GM21360 (cell line): ENCODE data around the gene CXCL5.

Experiments
- ATAC-seq: cut with Tn5 transposase; IDR thresholded peaks from one replicate; pipeline ENCODE4 v1.9.1; 2021; ENCODE audit warnings: mild to moderate bottlenecking, moderate library complexity; ENCODE audit not compliant: unreplicated experiment

CXCL5 gene

DNA sequence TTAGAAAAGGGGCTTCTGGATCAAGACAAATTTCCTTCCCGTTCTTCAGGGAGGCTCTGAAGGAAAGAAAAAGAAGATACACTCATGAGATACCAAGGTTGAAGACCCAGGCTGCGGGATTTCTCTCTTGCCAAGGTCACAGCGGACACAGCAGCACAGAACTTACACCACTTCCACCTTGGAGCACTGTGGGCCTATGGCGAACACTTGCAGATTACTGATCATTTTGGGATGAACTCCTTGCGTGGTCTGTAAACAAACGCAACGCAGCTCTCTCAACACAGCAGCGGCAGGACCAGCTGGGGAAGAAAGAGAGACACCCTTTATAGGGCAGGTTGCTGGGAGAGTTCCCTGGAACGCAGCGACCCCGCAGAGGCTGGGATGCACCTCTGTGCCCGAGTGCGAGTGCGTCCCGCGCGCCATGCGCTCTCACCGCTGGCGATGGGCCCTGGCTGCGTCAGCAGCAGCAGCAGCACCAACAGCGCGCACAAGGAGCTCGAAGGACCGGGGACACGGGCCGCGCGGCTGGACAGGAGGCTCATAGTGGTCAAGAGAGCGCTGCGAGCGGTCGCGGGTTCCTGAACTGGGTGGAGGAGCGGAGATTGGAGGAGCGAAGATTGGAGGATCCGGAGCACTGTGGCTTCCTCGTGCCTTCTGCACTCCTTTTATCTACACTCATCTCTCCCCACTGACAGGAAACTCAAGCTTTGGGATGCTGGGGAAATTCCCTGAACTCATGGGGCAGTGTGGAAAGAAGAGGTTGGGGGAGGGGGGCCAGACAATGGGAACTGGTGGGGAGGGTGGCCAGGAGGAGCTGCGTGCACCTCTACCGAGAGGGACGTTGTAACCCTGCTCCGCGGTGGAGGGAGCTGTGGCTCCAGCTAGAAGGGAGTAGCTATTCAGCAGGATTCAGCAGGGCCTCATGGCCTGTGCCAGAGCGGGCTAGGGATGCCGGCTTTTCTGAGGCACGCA is at the start of gene CXCL5:
Gene CXCL5 (minus strand): TSS at position 638 of the 972 bp plus-strand sequence. CDS start 96 bp downstream, at position 542.
- ATAC-seq = no peak

DNA sequence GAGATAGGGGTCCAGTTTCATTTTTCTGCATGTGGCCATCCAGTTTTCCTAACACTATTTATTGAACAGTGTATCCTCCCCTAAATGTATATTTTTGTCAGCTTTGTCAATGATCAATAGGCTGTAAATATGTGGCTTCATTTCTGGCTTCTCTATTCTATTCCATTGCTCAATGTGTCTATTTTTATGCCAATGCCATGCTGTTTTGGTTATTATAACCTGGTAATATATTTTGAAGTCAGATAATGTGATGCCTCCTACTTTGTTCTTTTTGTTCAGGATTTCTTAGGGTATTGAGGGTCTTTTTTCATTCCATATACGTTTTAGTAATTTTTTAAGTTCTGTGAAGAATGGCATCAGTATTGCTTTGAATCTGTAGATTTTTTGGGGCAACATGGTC is 48.7 kb upstream of the CXCL5 start:
- no peak for ATAC-seq

DNA sequence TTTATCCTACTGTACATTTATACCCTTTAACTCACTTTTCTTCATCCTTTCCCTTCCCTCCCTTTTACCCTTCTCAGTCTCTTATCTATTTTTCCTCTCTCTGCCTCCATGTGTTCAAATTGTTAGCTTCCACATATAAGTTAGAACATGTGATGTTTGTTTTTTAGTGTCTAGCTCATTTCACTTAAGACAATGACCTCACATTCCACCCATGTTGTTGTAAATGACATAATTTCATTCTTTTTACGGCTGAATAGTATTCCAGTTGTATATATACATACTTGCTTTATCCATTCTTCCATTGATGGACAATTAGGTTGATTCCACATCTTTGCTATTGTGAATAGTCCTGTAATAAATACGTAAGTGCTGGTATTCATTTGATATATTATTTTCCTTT is 47.3 kb upstream of the CXCL5 start:
- no peak for ATAC-seq

DNA sequence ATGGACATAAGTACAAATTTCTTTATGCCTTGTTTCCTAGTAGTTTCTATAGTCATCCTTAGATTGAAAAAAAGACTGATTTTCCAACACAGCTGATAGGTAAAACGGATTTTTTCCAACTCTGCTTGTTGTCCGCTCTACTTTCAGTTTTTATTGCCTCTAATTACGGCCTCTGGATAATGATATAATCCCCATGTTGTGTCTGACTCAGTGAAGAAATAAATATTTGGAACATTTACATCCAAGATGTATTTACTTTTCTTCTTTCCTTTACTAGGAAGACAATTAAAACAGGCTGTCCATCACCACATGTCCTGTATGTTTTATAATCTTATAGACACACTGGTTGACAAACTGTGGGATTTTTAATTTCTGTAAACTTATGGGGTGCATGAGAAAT is 46.8 kb upstream of the CXCL5 start:
- no peak for ATAC-seq

DNA sequence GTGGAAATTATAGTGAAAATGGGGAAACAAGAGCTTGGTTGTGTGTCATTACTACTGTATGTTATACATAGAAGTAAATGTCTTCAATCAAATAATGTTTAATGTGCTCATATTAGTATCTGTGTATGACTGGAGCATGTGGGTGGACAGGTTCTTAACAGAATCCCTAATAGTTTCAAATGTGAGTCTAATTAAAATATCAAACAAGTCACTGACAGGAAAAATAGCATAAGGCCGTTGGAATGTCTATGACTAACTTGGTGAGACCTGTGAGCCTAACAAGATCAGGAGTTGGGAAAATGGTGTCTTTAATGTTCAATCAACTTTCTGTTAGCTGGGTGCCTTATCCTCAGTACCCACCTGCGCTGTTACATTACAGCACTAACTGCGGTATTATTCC is 46.2 kb upstream of the CXCL5 start:
- no peak for ATAC-seq

DNA sequence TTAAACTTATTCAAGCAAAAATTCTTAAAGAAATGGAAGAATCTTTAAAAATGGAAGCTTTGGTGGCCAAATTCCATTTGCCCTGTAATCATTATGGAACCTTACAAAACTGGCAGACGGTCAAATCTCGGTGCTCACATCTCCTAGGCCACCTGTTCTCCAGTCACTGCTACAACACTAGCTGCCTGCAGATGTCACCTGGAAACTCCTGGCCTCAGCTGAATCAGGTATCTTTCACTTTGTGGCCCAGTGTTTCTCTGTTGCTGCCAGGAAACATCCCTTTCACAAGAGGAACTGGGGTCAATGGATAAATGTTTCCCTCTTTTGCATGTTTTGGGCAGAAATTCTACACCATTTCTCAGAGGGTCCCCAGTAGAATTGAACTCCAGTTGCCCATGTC is 44.2 kb upstream of the CXCL5 start:
- no peak for ATAC-seq

DNA sequence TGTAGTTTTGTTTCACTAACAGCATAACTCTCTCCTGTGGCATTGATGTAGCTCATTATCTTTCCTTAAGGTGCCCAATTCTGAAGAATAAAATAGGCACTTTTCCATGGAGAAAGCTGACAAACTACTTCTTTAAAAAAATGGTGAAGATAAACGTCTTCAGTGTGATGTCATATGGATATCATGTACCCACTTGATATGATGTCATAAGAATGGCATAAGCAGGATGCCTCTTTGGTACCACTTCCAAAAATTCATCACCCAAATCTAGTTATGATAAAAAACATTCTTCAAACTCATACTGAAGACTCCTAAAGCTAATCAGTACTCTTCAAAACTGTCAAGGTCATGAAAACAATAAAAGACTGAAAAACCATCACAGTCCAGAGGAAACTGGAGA is 42.9 kb upstream of the CXCL5 start:
- no peak for ATAC-seq

DNA sequence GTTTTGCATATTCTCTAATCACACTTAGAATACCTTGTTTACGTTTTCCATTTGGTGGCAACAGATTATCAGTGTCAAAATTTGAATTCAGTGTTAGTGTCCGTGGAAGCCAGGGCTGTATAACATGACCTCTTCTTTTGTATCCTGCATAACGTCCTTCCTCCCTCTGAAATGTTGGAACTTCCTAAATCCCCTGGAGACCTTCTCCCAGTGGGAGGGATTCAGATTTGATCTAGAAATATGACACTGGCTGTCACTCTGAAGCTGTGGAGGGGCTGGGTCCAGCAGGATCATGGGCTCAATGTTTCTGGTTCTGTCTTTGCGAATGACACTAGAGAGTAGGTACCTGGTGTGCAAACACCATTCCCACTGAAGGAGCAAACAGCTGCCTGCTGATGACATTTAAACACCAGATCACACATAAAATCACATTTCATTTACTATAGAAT is 40.9 kb upstream of the CXCL5 start:
- ATAC-seq = no peak

DNA sequence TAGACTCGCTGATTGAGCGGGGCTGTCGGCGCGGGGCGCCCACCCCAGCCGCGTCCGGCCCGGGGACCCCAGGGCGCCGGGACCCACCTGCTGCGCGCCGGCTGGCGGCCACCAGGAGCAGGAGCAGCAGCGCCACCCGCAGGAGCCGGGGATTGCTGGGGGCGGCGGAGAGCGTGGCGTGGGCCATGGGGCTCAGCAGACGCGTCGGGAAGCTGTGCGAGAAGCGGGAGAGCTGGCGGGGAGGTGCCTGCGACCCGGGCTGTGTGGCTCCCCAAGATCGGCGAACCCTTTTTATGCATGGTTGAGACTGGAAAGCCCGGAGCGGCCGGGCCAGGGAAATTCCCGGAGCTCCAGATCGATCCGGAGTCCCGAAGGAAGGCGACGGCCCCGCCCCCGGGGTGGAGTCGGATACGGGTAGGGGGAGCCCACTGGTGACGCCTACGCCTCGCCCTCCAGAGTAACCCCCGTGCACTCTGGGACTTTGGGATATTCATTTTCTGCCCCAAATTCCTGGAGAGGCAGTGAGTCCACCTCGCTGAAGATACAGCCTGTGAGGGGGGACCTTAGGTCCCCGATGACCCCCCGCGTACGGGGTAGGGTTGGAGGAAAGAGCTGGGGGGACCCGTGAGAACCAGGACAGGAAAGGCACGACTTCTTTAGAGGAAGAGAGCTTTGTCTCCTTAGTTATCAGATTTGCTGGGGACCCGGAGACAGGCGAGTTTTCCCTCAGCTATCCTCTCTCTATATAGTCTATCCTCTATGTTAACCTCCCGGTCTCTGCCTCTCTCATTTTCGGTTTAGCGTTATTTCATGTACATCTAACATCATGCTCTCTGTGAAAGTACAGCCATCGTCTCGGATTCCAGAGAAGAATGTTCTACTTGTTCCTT is 40.2 kb upstream of the CXCL5 start, which contains the start of gene CXCL3:
Gene CXCL3 (minus strand): TSS at position 265 of the 890 bp plus-strand sequence. CDS start 78 bp downstream, at position 187.
- ATAC-seq = peak; percentile 53

DNA sequence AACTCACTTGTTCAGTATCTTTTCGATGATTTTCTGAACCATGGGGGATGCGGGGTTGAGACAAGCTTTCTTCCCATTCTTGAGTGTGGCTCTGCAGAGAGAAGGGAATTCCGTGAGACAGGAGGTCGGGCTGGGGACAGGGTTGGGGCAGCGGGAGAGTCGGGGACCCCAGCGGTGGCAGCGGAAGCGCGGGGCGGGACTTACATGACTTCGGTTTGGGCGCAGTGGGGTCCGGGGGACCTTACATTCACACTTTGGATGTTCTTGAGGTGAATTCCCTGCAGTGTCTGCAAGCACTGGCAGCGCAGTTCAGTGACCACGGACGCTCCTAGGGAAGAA is 39.6 kb upstream of the CXCL5 start:
- peak; percentile 8 for ATAC-seq

DNA sequence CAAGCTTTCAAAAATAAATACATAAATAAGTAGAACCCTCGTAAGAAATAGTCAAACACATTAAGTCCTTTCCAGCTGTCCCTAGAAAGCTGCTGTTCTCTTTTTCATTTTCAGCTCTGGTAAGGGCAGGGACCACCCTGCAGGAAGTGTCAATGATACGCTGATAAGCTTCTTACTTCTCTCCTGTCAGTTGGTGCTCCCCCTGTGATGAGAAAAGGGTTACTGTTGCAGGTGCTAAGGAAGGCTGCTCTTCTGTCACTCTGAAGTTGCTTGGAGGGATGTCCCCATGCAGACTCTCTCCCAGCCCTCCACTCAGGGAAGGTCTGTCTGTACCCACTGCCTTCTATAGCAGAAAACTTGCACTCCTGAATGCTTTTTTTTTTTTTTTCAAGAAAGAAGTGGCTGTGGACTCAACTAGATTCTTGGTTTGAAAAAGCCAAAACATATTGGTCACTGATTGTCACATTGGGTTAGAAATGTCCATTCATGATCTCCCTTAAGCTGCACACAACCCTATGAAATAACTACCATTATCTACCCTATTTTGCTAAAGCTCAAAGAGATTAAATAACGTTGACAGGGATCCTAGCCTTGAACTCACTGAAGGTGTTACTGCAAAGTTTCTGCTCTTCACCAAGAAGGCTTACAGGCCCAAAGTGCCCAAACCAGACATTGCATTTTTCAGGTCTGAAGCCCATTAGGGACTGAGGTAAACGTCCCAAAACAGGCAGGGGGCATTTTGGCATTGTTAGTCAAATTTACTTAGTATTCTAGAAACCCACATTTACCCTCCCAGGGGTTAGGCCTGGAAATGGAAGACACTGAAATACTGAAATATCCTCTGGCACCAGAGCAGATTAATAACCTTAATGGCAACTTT is 38.8 kb upstream of the CXCL5 start:
- no peak for ATAC-seq

DNA sequence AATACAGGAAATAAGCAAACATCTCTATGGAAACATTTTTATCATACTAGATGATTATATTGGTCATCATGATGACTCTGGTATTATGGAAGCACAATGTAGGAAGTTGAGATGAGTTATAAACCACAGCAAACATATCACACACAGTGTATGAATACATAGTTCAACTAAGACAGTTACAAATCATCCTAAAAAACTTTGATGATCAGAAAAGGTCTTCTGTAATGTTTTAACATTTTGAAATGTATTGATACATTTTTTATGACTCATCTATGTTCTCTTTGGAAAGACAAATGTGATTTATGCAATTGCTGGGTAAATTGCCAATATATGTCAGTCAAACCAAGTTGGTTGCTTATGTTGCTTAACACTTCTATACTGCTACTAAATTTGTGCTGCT is 35.3 kb upstream of the CXCL5 start:
- no peak for ATAC-seq

DNA sequence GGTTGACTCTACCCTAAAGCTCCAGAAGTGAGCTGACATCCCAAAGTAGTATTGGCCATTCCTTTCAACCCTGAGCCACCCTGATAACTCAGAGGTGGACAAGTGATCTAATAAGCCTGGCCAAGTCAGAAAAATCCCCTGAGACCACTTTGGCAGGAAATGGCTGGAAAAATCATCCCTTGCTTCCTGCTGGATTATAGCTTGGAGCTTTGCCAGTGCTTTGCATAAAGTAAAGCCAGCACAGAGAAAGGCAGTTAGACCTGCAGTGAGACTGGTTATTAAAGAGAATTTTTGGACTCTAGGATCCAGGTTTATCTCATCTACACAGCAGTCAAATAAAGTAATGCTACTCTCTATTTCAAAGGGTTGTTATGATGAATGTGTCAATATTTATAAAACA is 33.6 kb upstream of the CXCL5 start:
- ATAC-seq = no peak

DNA sequence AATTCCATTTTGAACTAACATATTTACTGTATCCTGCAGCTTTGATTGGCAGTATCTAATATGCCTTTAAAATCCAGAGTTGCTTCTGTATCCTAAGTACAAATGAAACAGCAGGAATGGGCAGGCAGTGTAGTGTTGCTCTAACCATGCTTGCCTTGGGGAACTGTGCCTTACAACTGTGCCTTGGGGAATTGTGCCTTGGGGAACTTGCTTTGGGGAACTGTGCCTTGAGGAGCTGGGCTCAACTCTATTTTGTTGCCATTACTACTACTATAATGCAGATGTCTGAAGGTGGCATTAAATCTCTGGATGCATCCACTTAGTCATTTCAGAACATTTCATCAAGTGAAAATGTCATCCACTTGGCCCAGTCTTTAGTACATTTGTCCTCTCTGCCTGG is 33.1 kb upstream of the CXCL5 start:
- ATAC-seq = no peak

DNA sequence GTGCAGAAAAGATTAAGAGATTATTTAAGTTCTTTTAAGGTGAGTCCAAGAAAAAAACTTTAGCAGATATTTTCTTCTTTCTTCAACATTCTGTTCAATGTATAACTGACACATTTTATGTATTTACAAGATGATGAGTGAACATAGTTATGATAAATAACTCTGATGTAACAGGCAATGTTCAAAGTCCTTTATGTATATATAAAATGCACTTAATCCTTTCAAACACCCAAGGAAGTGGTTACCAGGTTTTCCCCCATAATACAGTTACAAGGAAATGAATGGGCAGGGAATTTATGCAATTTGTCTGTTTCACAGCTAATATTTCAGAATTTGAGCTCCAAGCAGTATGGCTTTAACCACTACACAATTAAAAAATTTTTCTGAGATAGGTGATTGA is 31.8 kb upstream of the CXCL5 start:
- ATAC-seq = no peak

DNA sequence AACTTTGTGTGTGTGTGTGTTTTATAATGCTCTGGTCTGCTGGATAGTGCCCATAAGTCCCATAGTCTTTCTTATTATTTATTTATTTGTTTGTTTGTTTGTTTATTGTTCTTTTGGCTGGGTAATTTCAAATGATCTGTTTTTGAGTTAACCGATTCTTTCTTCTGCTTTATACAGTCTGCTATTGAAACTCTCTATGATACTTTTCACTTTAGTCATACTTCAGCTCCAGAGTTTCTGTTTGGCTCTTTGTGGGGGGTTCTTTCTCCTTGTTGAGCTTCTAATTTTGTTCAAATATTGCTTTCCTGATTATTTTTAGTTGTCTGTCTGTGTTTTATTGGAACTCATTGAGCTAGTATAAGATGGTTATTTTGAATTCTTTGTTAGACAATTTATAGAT is 30.0 kb upstream of the CXCL5 start:
- no peak for ATAC-seq

DNA sequence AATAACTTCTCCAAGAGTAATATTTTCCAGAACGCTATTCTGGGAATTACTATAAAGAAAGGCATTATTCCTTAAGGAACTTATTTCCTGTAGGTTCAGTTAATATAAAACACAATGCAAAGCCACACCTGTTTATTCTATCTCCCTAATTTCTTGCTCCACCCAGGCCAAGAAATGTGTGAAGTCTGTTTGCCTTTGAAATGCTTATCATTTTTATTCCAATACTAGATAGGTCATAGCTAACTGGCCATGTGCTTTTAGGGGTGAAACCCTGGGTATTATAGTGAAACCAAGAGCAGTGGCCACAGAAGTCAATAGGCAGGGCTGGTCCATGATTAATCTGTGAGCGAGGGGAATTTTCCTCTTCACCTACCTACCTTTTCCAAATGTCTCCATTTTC is 25.2 kb upstream of the CXCL5 start:
- no peak for ATAC-seq

DNA sequence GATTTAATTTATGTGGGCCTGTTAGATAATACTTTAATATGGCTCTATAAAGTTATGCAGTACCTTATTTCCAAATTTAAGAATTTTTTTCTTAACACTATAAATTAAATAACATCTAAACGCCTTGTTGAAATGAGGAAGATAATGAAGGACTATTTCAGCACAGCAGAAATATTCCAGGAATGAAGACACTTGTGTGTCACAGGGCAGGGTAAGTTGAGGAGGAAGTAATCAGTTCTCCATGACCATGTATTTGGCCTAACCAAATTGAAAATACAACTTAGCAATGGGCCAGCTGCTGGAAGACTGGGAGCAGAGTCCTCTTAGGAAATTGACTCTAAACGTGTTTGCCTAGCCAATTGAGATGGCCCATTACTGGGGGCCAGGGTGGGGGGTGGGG is 23.1 kb upstream of the CXCL5 start:
- no peak for ATAC-seq

DNA sequence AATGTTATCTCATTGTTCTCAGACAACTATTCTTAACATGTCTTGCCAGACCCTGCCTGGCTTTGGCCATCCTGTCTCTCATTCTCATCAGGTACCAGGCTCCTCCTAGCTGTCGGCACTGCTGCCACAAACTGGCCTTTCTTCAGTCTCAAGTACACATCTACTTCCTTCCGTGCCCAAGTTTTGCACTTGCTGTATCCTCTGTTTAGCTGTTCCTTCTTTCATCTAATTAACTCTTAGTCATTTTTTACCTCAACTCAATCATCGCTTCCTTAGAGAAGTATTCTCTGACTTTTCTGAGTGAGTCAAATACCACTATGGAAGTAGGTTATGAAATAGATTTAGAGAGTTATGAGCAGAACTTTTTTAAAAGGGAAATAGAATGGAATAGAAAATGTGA is 20.3 kb upstream of the CXCL5 start:
- ATAC-seq = no peak

DNA sequence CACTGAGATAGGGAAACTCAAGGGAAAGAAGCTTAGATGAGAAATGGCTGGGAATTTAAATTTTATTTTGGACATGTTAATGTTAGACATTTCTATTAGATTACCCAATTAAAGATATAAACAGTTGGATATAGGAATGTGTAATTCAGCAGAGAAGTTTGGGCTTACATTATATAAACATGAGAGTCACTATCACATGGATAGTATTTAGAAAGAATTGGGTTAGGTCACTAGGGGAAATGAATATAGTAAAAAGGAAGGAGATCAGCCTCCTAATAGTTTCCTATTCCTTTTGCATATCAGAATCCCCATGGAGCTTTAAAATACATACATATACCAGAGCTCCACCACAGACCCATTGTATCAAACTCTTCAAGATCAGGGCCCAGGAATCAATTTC is 19.6 kb upstream of the CXCL5 start:
- ATAC-seq = no peak

DNA sequence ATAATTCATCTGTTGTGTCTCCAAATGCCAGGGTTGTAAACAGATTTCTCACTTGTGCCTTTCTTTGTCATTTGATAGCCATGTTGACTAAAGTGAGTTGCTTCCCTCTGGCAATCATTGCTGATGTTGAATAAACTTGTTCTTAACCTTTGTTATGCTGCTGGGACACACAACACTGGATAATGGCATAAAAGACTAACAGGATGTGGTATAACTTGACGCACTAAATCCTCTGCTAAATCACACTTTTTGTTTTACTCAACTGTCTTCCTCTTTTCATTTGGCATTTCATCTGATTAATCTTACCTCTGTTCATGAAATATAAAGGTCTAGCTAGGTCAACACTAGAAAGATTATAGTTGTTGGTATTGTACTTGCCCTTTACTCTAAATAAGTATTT is 17.6 kb upstream of the CXCL5 start:
- no peak for ATAC-seq
